A673 (cell line): ENCODE measurements around the gene SYPL2.

Experiments used
- EZH2 ChIP-seq: fragments of 200-600 bp; sonication (generic); IDR thresholded peaks from 2 replicates; pipeline ENCODE4 v1.6.1; 2017; ENCODE audit warnings: borderline replicate concordance, low read depth, mild to moderate bottlenecking, mixed read lengths, antibody characterized with exemption, low read length; ENCODE audit not compliant: poor library complexity, severe bottlenecking
- TF ChIP-seq, protein P1 (sequence below): fragments of 300-800, 200-600 bp; sonication (generic); conservative IDR thresholded peaks from 2 replicates; pipeline ENCODE4 v1.5.1; 2017; ENCODE audit warnings: low read depth, mild to moderate bottlenecking, antibody characterized with exemption, low read length, moderate library complexity, mixed read lengths

DNA sequence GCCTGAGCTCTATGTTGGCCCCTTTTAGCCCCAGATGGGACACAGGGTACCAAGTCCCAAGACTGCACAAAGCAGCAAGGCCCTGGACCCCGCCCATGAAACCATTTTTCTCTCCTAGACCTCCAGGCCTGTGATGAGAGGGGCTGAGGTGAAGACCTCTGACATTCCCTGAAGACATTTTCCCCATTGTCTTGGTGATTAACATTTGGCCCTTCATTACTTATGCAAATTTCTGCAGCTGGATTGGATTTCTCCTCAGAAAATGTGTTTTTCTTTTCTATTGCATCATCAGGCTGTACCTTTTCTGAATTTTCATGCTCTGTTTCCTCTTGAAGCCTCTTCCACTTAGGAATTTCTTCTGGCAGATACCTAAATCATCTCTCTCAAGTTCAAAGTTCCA is 31.9 kb upstream of the SYPL2 start:
- TF ChIP-seq, protein P1, sequence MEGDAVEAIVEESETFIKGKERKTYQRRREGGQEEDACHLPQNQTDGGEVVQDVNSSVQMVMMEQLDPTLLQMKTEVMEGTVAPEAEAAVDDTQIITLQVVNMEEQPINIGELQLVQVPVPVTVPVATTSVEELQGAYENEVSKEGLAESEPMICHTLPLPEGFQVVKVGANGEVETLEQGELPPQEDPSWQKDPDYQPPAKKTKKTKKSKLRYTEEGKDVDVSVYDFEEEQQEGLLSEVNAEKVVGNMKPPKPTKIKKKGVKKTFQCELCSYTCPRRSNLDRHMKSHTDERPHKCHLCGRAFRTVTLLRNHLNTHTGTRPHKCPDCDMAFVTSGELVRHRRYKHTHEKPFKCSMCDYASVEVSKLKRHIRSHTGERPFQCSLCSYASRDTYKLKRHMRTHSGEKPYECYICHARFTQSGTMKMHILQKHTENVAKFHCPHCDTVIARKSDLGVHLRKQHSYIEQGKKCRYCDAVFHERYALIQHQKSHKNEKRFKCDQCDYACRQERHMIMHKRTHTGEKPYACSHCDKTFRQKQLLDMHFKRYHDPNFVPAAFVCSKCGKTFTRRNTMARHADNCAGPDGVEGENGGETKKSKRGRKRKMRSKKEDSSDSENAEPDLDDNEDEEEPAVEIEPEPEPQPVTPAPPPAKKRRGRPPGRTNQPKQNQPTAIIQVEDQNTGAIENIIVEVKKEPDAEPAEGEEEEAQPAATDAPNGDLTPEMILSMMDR, result no peak
- no peak for TF ChIP-seq EZH2
